Activated CD8-positive, alpha-beta memory T cell treated with anti-CD3 and anti-CD28 coated beads for 4 hours (primary cell): ENCODE results near the gene LRRC25.

Experiments used
- DNase-seq, 2 donors: peaks; one replicate each; pipeline ENCODE4 v3.0.0-alpha.2; 2020; ENCODE audit warnings: low read depth in 2 of 2

The LRRC25 gene

GRCh38 chr19:18397242-18398202 lies at the start of gene LRRC25:
LRRC25 (minus strand) TSS chr19:18397622; CDS start chr19:18396963, 659 bp downstream.
- no peak for DNase-seq

- no peak for DNase-seq
These were observed 49.5 kb upstream of the LRRC25 start for GRCh38 chr19:18446811-18447359.

- no peak for DNase-seq
These were observed 48.9 kb upstream of the LRRC25 start for GRCh38 chr19:18446145-18446810.

GRCh38 chr19:18445262-18445948 lies 48.0 kb upstream of the LRRC25 start:
- DNase-seq: no peak

GRCh38 chr19:18444513-18444912 lies 47.1 kb upstream of the LRRC25 start:
- no peak for DNase-seq

GRCh38 chr19:18443831-18444230 lies 46.4 kb upstream of the LRRC25 start:
- DNase-seq: no peak

GRCh38 chr19:18443406-18443805 lies 46.0 kb upstream of the LRRC25 start:
- no peak for DNase-seq

GRCh38 chr19:18442941-18443340 lies 45.5 kb upstream of the LRRC25 start:
- no peak for DNase-seq

GRCh38 chr19:18441804-18442788 lies 44.7 kb upstream of the LRRC25 start:
- DNase-seq: no peak

- no peak for DNase-seq
These were observed 43.7 kb upstream of the LRRC25 start for GRCh38 chr19:18440936-18441803.

- no peak for DNase-seq
These were observed 43.0 kb upstream of the LRRC25 start for GRCh38 chr19:18440415-18440877.

GRCh38 chr19:18439910-18440237 lies 42.5 kb upstream of the LRRC25 start:
- DNase-seq: no peak

- no peak for DNase-seq
These were observed 41.8 kb upstream of the LRRC25 start for GRCh38 chr19:18439025-18439909.

GRCh38 chr19:18438331-18439024 lies 41.1 kb upstream of the LRRC25 start:
- no peak for DNase-seq

- peak; percentile 53 to 55 for DNase-seq
These were observed 40.3 kb upstream of the LRRC25 start, which contains the start of gene ISYNA1 for GRCh38 chr19:18437491-18438330. ISYNA1 (minus strand) TSS chr19:18438133; CDS start chr19:18437979, 154 bp downstream.

- peak; percentile 67 to 74 for DNase-seq
These were observed 39.5 kb upstream of the LRRC25 start for GRCh38 chr19:18436671-18437490.
